Measurements from ENCODE around the gene APP.

APP gene

DNA sequence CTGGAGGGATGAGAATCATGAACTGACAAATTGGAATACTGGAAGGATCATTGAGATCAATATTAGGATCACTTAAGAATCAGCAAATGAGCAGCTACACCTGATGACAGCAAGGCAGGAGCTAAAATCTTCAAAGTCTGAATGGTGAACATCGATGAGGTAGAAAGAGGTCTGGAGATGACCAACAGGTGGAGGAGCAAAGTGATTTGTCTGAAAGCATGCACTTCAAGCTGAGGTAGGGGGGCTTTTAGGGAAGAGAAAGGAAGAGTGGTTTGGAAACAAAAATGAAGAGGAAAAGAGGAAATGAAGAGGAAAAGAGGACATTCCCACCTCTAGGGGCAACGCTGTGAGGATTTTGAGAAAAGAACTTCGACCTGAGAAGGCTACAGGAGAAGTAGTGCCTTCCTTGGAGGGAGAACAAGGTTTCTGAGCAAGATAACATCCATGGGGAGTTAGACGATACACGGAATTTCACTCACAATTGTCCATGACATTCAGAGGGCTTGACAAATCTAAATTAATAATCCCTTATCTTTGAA is 79.0 kb downstream of the APP start:
- H3F3A ChIP-seq (ENCODE audit: control insufficient read depth, insufficient read depth) = no peaks in the 10 kb centered on the region
- H3K79me2 ChIP-seq (ENCODE audit: control insufficient read depth, low read length) = no peaks in the 10 kb centered on the region
- TF ChIP-seq EZH2phosphoT487 (IDR thresholded peaks at IDR 0.05; ENCODE audit: borderline replicate concordance, low read length) (no peak), CTCF (IDR thresholded peaks at IDR 0.05; ENCODE audit: low read depth, low read length, poor library complexity, severe bottlenecking) (no peak)
- no peak overlapping the region for H3K4me3 ChIP-seq (ENCODE audit: low read length)
- no peaks in the 10 kb centered on the region for H4K20me1 ChIP-seq (ENCODE audit: control insufficient read depth, insufficient read depth, low read depth, low read length)
- no peaks in the 10 kb centered on the region for H3K36me3 ChIP-seq (ENCODE audit: control insufficient read depth, low read length)
- H3K4me1 ChIP-seq (ENCODE audit: control insufficient read depth, low read length) = no peaks in the 10 kb centered on the region
- H3K9me3 ChIP-seq (ENCODE audit: control insufficient read depth, insufficient read depth, low read length) = no peaks in the 10 kb centered on the region
- no peak overlapping the region for H3K4me2 ChIP-seq (ENCODE audit: low read length)
- no peaks in the 10 kb centered on the region for H3K27me3 ChIP-seq (ENCODE audit: control insufficient read depth, low read length)
- H3K9me2 ChIP-seq (replicated peaks; ENCODE audit: control insufficient read depth, low read length) = no peaks in the 10 kb centered on the region
- no peak overlapping the region for H3K27ac ChIP-seq (ENCODE audit: low read depth, low read length)

DNA sequence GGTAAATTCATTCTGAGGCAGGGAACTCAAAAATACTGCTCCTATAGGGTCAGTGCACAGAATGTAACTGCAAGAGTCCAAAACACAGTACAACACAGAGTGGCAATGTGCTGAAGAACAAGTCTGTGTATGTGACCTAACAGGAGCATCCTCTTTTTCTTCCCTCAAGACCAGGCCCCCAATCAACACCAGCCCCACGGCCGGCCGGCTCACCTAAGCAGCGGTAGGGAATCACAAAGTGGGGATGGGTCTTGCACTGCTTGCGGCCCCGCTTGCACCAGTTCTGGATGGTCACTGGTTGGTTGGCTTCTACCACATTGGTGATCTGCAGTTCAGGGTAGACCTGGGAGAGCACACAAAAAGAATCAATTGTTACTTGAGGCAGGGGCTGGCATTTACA is 80.8 kb downstream of the APP start:
- Histone ChIP-seq H3K27me3 (ENCODE audit: control insufficient read depth, low read length) (no peaks in the 10 kb centered on the region), H3K4me2 (ENCODE audit: low read length) (no peak overlapping the region), H3K27ac (ENCODE audit: low read depth, low read length) (no peak overlapping the region), H3K9me2 (replicated peaks; ENCODE audit: control insufficient read depth, low read length) (no peaks in the 10 kb centered on the region; the same call in 1 of the 2 replicates), H4K20me1 (ENCODE audit: control insufficient read depth, insufficient read depth, low read depth, low read length) (no peaks in the 10 kb centered on the region), H3K79me2 (ENCODE audit: control insufficient read depth, low read length) (no peaks in the 10 kb centered on the region), H3K4me1 (ENCODE audit: control insufficient read depth, low read length) (no peaks in the 10 kb centered on the region), H3K4me3 (ENCODE audit: low read length) (no peak overlapping the region), H3K9me3 (ENCODE audit: control insufficient read depth, insufficient read depth, low read length) (no peaks in the 10 kb centered on the region), H3K36me3 (ENCODE audit: control insufficient read depth, low read length) (no peaks in the 10 kb centered on the region), H3F3A (ENCODE audit: control insufficient read depth, insufficient read depth) (no peaks in the 10 kb centered on the region)
- TF ChIP-seq EZH2phosphoT487 (IDR thresholded peaks at IDR 0.05; ENCODE audit: borderline replicate concordance, low read length) = no peak
- TF ChIP-seq CTCF (IDR thresholded peaks at IDR 0.05; ENCODE audit: low read depth, low read length, poor library complexity, severe bottlenecking) = no peak

GRCh38 chr21:26087223-26087918 is 83.2 kb downstream of the APP start:
- Histone ChIP-seq H3K79me2 (ENCODE audit: control insufficient read depth, low read length) (no peaks in the 10 kb centered on the region), H3K36me3 (ENCODE audit: control insufficient read depth, low read length) (no peaks in the 10 kb centered on the region), H3F3A (ENCODE audit: control insufficient read depth, insufficient read depth) (no peaks in the 10 kb centered on the region), H3K4me1 (ENCODE audit: control insufficient read depth, low read length) (no peaks in the 10 kb centered on the region), H3K4me3 (ENCODE audit: low read length) (no peak overlapping the region), H3K9me2 (replicated peaks; ENCODE audit: control insufficient read depth, low read length) (no peaks in the 10 kb centered on the region; the same call in 1 of the 2 replicates), H4K20me1 (ENCODE audit: control insufficient read depth, insufficient read depth, low read depth, low read length) (no peaks in the 10 kb centered on the region), H3K9me3 (ENCODE audit: control insufficient read depth, insufficient read depth, low read length) (no peaks in the 10 kb centered on the region), H3K27ac (ENCODE audit: low read depth, low read length) (no peak overlapping the region), H3K4me2 (ENCODE audit: low read length) (no peak overlapping the region), H3K27me3 (ENCODE audit: control insufficient read depth, low read length) (no peaks in the 10 kb centered on the region)
- TF ChIP-seq EZH2phosphoT487 (IDR thresholded peaks at IDR 0.05; ENCODE audit: borderline replicate concordance, low read length) (no peak), CTCF (IDR thresholded peaks at IDR 0.05; ENCODE audit: low read depth, low read length, poor library complexity, severe bottlenecking) (no peak)

Measured in DOHH2 (cell line).